ENCODE measurements around the gene ZNF267.

DNA sequence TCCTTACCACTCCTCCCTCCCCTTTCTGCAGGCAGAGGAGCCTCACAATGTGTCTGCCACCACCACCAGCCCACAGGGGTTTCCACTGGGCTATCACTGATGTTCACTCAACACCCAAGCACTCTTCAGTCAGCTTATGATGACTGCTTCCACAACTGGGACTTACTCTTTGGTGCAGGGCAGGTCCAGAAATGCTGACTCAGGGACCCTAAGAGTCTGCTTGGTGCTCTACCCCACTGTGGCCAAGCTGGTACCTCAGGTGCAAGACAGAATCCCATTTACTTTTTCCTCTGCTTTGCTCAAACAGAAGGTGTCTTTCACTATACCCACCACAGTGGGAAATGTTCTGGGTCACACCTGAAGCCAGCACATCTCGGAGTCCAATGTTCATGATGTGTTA is 40.1 kb downstream of the ZNF267 start:
- TF ChIP-seq, protein P1, sequence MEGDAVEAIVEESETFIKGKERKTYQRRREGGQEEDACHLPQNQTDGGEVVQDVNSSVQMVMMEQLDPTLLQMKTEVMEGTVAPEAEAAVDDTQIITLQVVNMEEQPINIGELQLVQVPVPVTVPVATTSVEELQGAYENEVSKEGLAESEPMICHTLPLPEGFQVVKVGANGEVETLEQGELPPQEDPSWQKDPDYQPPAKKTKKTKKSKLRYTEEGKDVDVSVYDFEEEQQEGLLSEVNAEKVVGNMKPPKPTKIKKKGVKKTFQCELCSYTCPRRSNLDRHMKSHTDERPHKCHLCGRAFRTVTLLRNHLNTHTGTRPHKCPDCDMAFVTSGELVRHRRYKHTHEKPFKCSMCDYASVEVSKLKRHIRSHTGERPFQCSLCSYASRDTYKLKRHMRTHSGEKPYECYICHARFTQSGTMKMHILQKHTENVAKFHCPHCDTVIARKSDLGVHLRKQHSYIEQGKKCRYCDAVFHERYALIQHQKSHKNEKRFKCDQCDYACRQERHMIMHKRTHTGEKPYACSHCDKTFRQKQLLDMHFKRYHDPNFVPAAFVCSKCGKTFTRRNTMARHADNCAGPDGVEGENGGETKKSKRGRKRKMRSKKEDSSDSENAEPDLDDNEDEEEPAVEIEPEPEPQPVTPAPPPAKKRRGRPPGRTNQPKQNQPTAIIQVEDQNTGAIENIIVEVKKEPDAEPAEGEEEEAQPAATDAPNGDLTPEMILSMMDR (IDR thresholded peaks at IDR 0.05) = no peak
- no peak for TF ChIP-seq POLR2A (IDR thresholded peaks at IDR 0.05)

Data from transverse colon (tissue), 3 donors.